GM18517 (cell line): ENCODE measurements around the gene PNPLA7.
"Not testable (repeated sequence)": the region's sequence is repeated elsewhere in the genome, so short reads cannot be mapped to it uniquely, and the experiment has no call there.

ENCODE experiments used
- ATAC-seq: cut with Tn5 transposase; IDR thresholded peaks from one replicate; pipeline ENCODE4 v1.9.1; 2021; ENCODE audit warnings: mild to moderate bottlenecking, moderate library complexity; ENCODE audit not compliant: unreplicated experiment

The PNPLA7 gene

GRCh38 chr9:137423514-137424291 lies 126.5 kb downstream of the PNPLA7 start:
- peak; percentile 31 for ATAC-seq

DNA sequence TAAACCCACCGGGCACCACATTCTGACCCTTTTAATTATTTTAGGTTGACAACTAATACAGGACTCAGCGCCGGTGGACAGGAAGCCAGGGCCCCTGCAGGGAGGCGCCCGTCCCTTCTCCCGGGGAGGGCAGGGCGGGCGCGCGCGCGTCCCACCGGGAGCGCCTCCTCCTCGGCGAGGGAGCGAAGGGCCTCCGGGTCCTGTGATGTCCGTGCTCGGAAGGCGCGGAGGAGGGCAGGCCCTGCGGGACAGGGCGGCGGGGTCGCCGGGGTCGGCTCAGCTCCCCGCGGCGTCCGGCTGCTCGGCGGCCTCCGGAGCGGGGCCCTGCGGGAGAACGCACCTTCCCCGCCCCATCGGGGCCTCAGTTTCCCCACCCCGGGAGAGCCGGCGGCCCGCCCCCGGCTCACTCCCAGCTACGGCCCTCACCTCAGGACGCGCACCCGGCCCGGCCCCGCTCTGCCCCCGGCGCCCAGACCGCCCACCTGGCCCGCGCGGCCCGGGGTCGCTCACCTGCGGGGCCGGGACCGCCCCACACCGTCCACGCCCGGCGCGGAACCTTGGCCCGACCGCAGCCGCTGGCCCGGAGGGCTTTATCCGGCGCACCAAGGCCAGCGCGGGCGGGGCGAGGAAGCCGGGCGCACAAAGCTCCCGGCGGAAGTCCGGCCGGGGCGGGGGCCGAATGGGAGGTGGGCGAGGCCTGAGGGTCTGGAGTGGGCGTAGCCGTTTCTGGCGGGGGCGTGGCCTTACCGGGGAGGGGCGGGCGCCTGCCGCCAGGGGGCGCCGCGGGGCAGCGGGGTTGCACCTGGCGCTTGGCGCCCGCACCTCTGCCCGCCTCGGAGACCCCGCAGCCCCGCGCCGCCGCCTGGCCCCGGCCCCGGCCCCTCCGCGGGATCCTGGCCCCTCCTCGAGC lies 127.3 kb downstream of the PNPLA7 start, which contains the start of the genes EXD3 and NOXA1:
TSS of gene EXD3 (minus strand) at position 559 of the 910 bp plus-strand sequence. CDS start 27,805 bp downstream, outside the sequence.
TSS of gene NOXA1 (plus strand) at position 790 of the 910 bp plus-strand sequence. CDS start 137 bp downstream, outside the sequence.
- ATAC-seq = peak; percentile 62

- no peak for ATAC-seq
Observed at GRCh38 chr9:137421838-137422603, 128.2 kb downstream of the PNPLA7 start.

DNA sequence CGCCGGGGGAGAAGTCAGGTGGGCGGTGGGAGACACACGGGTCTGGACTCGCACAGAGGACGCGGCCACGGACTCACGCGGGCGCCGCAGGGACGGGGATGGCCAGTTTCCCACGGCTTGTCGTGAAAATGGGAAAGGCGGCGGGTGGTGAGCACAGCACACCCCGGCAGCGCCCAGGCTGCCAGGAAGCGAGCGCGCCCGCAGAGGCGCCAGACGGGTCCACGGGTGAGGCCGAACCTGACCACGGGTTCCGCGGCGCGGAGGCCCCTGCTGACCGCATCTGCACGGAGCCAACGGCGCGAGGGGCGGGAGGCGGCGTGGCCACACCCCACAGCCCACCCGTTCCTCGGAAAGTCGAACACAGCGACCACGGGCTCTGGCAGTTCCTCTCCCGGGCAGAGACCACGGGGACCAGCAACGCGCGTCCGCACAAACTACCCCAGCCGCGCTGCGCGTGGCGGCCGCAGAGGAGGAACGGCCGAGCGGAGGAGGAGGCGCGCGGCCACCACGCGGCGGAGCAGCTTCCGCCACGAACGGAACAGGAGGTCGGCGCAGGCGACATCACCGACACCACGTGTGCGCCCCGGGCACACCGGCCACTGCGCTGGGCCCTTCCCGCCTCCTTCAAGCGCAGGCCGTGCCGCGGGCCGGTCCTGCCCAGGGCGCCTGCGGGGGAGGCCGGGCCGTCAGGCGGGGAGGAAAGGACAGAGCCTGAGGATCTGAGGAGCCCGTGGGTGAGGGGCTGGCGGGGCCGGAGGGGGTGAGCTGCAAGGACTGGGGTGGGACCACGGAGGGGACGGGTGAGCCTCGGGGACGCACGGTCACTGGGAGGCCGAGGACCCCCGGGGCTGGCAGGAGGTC lies 132.8 kb downstream of the PNPLA7 start:
- ATAC-seq = no peak

GRCh38 chr9:137416563-137417151 lies 133.5 kb downstream of the PNPLA7 start:
- ATAC-seq = no peak

GRCh38 chr9:137416006-137416562 lies 134.1 kb downstream of the PNPLA7 start:
- ATAC-seq = no peak

DNA sequence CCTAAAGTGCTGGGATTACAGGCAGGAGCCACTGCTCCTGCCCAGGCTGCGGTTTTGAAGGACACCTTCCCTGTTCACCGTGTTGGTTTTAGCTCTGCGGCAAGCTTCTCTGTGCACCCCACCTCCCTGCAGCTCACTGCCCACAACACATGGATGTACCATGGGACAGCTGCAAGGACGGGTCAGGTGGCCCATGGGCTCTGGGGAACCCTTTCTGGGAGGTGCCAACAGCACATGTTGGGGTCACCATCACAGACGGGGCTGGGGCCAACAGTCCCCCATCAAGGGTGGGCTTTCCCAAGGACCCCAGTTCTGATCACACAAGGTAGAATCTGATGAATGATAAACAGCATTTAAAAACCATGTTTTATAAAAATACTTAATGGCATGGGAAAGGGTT lies 134.8 kb downstream of the PNPLA7 start:
- ATAC-seq = no peak

DNA sequence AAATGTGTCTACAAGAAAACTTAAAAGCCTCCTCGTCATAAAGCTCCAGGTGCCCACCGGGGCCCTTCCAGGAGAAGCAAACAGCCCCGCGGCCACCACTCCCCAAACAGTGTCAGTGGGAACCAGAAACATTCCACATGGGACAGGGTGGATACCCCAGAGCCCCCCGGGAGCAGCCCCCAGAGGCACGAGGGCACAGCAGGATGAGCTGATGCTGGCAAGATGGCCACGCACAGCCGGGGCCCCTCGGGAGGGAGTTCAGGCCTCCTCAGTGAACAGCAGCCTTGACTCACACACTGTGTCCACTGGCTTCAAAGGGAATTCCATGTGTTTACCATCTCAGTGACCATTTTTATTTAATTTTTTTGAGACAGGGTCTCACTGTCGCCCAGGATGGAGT lies 137.8 kb downstream of the PNPLA7 start:
- no peak for ATAC-seq

DNA sequence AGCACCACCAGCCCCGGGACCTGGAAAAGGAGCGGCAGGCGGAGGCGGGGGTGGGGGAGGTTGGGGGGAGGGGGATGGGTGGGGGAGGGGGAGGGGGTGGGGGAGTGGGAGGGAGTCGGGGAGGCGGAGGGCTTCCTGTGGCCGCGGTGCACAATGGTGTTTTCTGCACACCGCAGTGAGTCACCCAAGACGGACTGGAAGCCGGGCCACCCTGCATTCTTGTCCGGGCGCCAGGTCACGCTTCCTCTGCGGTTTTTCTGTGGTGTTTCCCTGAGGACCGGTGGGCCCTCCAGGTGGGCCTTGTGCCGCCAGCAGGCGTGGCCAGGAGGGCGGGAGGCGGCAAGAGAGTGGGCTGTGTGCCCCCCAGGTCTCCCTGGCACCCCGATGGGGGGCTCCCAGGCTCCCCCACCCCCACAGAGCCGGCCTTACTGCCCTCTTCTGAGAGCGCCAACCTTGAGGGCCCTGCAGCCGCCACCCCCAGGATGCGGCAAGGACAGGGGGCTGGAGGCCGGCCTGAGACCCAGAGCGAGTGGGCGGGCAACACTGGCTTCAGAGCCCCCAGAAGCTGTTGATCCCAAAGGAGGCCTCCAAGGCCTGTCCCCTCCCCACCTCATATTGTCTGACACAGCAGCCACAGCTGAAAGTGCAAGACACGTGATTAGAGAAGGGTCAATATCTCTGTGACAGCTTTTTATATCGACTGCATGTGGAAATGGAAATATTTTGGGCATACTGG lies 138.4 kb downstream of the PNPLA7 start:
- no peak for ATAC-seq

GRCh38 chr9:137411260-137411644 lies 138.9 kb downstream of the PNPLA7 start:
- ATAC-seq = no peak

- no peak for ATAC-seq
Observed at GRCh38 chr9:137410891-137411249, 139.3 kb downstream of the PNPLA7 start.

DNA sequence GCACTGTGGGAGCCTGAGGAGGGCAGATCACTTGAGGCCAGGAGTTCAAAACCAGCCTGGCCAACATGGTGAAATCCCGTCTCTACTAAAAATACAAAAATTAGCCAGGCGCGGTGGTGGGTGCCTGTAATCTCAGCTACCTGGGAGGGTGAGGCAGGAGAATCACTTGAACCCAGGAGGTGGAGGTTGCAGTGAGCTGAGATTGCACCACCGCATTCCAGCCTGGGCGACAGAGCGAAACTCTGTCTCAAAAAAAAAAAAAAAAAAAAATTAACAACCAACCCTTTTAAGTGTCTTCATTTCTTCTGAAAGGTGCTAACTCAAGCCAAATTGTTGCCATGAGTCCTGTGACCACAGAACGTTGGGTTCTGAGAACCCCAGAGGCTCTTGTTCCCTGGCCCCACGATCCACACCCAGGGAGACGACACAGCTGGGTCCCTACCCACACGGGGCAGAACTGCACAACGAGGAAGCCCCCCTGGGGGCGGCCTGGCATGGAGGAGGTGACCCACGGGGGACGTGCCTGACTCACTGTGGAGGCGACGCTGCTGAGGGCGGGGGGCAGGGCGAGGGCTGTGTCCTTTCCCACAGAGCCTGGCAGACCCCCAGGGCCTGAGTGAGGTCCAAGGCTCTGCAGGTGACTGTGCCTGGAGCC lies 139.8 kb downstream of the PNPLA7 start:
- not testable (repeated sequence) for ATAC-seq
